Stimulated activated CD8-positive, alpha-beta memory T cell treated with anti-CD3 and anti-CD28 coated beads, Interleukin-7, amount 100 ng/mL, for 48 hours (primary cell): Measurements from ENCODE around the gene SAMD7.
A peak's percentile ranks its signal among the peaks of the same experiment; 100 is the strongest.

Source experiments
- DNase-seq, 2 donors: peaks; one replicate each; pipeline ENCODE4 v3.0.0-alpha.2; 2020; ENCODE audit warnings: low read depth in 1 of 2; ENCODE audit errors: extremely low read depth in 1 of 2

Gene SAMD7, protein sequence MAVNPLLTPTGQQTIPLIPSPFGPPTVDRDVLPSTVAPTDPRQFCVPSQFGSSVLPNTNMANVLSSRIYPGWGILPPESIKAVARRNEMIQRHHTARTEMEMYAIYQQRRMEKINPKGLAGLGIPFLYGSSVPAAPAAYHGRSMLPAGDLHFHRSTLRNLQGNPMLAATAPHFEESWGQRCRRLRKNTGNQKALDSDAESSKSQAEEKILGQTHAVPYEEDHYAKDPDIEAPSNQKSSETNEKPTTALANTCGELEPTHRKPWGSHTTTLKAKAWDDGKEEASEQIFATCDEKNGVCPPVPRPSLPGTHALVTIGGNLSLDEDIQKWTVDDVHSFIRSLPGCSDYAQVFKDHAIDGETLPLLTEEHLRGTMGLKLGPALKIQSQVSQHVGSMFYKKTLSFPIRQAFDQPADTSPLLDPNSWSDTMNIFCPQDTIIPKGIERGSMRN

DNA sequence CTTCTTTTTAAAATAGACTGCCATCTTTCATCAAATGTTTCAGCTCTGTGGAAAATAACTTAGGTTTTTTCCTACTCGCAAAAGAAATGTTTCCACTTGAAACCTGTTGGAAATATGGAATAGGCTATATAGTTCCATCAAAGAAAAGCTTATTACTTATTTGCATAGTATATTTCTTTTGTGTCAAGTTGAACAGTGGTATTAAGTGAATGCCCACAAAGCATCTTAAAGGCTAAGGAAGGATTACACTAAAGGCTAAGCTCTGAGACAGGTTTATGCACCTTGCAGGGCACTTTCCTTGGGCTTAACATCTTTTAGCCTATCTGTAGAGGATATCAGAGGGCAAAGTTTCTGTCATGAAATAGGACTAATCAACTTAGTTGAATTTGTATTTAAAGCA lies at the start of gene SAMD7:
Gene SAMD7, plus strand, starts transcription at position 301 of the 400 bp plus-strand sequence. CDS start 7,927 bp downstream, outside the sequence.
- DNase-seq, result no peak

DNA sequence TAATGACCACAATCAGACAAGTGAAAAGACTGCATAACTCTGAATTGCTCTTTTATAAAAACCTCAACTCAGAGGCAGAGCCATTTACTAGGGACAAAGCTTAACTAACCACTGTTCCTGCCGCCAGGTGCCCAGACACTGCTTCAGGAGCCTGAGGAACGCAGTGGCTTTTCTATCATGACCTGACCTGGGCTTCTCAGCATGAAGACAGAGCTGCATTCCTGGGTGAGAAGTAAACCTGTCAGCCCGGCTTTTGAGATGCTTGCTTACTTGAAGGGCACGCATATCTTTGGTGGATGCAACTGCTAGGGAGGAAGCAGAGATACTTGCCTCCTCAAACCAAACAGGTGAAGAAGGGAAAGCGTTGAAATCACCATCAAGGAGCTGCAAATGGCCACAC lies 49.5 kb upstream of the SAMD7 start:
- DNase-seq, result no peak

DNA sequence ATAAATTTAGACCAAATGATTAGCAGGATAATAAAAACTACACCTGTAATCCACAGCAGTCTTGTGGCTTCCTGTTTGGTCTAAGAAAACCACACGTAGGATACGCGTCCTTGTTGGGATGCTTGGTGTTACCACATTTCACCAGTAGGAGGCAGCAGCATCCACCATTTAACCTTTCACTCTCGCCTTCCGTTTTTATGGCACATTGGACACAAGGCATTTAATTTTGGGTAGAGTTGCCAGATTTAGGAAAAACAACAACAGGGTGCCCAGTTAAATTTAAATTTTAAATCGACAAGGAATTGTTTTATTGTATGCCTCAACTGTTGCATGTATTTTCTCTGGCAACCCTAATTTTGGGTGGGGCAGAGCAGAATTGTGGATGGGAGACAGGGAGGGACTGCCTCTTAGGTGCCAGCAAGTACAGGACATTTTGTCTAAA lies 47.9 kb upstream of the SAMD7 start:
- DNase-seq, result peak; percentile 29 to 43

DNA sequence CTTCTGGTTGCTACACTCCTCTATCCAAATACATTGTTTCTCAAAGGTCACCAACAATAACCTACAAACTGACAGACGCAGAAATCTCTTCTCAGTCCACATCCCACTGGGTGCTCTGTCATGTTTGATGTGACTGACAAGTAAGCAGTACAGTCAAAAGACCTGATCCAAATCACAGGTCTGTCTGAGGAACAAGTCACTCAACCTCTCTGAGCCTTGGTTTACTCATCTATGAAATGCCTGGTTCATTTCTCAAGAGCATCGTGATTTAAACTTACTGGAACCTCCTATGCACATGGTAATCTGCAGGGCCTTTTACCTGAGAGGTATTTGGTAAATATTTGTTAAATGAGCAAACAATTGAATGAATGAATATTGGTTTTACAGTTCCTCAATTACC lies 47.1 kb upstream of the SAMD7 start:
- DNase-seq, result no peak

DNA sequence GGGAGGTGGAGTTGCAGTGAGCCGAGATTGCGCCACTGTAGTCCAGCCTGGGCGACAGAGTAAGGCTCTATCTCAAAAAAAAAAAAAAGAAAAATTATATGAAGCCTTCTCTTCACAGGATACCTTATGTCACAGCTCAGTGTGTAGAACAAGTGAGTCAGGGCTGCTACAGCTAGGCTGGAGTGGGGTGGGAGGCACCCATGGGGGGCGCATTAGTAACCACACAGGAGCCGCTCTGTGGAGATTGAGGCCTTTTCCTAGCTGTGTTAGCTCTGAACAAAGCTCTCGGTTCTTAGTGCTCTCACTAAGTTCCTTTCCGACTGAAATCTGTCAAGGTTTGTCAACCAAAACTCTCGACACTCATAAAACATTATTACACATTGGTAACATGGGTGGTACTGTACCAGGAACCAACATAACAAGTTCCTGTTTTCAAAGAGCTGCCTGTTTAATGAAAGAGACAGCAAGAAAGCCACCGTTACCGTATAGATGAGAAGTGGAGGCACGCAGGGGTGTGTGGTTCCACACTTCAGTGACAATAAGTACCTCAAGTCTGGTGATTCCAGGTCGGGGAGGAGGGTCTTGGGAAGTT lies 46.1 kb upstream of the SAMD7 start:
- peak in 1 of 2 donors; percentile 37 for DNase-seq

DNA sequence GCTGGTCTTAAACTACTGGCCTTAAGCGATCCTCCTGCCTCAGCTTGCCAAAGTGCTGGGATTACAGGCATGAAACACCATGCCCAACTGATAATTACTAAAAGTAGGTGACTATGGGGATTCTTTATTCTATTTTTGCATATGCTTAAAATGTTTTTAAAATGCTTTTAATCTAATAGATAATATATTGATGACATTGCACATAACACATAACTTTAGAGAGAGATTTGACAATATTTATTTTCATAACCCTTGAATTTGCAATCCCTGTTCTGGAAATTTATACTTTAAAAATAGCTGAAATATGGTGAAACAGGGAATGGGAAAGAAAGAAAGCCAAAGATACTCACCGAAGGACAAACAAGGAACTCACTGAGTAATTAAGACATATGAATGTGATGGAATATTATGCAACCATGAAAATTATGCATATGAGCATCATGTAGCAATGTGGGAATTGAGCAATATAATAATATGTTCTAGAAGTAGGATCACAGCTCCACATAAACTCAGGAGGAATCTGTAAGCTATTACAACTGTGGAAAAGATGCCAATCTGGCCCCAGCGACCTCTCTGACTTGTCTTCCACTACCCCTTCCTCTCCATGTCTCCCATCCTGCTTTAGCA lies 43.7 kb upstream of the SAMD7 start:
- DNase-seq, result no peak

DNA sequence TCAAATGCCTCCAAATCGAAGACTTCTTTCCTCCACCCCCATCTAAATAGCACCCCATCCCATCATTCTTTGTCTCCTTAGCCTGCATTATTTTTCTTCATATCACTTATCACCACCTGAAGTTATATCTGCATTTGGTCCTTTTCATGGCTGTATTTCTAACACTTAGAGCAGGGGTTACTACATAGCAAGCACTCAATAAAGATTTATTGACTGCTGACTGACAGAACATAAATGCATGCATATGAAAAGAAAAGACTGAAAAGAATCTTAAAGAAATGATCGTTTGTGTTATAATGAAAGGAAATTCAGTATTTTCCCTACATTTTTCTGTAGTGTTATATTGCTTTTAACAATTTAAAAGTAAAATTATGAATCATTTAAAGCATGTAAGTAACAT lies 43.0 kb upstream of the SAMD7 start:
- DNase-seq, result no peak

DNA sequence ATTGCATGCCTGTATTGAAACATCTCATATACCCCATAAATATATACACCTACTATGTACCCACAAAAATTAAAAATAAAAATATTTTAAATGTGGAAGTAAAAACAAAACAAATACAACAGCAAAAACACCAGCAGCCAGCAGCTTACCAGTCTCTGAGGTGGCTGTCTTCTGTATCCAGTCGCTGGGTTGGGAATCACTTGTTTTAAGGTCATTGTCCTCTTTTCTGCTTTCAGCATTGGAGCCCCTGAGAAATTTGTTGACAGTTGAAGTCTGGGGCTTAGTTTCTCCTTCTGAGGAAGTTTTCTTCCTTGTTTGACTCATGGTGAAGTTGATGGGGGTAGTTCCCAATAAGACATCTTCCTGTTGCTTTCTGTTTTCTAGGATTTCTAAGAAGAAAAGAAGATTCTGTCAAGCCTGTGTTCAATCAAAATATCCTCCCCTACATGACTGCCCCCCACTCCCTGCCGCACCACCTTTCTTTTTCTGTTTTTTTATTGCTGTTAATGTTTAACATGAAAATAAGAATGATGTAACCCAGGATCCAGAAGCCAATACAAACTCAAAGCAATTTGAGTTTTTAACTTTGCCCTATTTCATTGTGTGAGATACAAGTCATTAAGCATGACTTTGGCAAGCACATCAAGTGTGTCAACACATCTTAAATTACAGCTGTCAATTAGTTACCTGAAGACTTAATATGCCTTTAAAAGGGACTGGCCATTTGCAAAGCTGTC lies 41.7 kb upstream of the SAMD7 start, which contains the start of gene LRRC31:
Gene LRRC31, minus strand, starts transcription at position 452 of the 737 bp plus-strand sequence. Its CDS starts 128 bp downstream, at position 324.
- no peak for DNase-seq

DNA sequence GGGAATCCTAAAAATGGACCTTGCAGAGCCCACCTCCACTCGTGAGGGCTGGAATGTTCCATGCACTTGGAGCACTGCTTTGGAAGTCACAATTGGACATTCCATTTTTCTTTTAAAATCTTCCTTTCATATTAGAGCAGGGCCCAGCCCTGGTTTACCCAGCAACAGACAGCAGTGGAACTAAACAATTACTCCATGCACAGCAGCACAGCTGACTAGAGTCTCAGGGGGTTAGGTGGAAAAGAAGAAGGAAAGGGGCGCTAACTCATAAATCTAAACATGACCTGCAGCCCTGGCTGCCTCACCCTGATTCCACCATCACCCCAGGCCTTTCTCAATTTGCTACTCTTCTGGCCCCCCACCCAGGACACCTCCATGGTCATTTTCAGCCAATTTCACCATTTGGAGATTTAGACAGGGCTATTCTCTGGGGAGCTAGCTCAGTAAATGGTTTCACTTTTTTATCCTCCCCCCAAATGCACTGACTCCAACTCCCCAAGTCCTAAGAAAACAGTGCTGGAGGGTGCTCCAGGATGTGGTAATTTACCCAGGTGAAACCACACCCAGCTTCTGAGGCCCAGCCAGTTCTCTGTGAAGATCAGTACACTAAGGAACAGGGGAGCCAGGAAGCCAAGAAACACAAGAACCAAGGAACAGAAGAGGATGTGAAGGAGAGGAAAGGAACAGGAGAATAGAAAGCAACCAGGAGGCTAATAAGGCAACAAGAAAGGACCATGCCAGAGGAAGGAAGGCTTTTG lies 40.1 kb upstream of the SAMD7 start:
- no peak for DNase-seq

DNA sequence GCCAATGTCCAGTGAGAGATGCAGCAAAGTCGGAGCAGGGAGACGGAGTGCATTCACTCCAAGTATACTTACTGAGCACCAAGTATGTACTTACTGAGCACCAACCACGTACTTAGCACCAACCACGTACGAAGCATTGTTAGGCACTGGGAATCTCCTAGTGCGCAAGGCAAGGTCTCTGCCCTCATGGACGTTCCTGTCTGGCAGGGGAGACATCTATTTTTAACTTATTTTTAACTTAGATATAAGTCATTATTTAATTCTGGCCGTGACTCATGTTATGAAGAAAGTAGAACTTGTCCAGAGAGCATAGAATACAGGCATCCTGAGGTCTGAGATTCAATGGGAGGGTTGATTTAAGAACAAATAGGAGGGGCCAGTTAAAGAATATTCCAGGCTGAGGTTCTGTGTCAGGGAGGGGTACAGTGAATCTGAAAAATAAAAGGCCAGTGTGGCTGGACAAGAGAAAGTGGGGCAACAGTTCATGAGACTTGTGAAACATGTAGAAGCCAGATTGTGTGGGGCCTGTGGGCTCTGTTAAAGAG lies 32.3 kb upstream of the SAMD7 start:
- DNase-seq, result no peak

DNA sequence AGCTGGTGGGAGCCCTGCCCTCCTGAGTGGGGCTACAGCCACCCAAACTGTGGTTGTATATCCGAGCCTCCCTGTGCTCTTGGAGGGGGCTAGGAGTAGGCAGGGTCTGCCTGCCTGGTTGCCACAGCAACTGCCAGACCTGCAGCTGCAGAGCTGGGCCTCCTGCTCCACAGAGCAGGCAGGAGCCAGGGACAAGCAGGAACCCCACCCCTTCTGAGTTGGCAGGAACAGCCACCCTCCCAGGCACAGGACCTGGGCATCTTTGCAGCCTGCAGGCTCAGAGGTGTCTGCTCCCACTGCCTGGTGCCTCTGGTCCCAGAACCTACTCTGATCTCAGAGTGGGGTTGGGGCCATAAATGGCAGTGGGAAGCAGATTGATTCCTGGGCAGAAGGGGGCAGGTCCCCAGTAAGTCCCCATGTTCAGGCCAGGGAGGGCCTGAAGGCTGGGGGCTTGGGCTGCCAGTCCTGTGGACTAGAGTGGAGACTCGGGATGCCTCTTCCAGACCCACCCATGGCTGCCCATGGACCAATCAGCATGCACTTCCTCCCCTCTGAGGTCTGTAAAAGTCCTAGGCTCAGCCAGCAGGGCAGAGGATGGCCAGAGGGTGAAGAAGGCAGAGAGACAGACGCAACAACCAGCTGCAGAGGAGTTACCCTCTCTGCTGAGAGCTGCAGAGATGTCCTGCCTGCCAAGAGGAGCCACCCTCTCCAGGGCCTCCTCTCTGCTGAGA lies 31.4 kb upstream of the SAMD7 start:
- DNase-seq, result no peak

DNA sequence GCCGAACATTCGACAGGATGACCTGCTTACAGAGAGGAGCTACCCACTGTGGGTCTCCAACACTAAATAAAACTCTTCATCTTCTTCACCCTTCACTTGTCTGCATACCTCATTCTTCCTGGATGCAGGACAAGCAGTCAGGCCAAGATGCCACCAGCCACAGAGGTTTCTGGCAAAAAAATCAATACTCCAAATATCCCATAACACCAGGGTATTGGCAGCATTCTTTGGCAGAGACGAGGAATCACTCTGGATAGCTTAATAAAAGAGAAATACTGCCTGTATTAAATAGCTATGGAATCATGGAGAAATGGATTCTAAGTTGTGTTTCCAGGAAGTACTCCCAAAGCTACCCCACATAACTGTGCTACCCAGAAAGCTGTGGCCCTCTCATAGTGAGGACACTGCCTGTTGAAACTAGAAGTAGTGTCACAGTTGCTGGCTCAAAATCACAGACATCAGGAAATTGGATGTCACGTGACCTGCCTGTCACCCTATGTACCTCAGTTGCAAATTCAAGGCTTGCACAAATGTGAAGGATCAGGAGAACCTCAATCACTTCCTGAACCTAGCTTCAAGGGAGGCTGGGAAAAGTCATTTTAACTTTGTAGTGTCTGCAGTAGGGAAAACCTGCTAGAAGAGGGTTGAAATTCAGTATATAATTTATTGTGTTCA lies 30.7 kb upstream of the SAMD7 start:
- DNase-seq, result no peak

DNA sequence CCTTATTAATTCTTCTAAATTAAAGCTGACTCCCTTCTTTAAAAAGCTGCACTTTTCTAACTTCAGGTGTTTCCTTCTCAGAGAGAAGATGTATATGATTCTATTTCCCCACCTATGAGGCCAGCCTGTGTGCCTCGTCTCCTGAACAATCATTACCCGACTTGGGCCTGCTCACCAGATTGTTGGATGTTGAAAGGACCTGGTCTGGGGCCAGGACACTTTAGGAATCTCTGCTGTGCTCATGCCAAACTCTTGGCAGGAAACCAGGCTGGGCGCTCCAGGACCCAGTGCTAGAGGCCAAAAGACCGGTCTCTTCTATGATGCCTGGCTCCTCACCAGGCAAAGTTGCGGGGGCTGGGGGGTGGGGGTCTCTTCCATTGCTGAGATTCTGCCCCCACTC lies 24.7 kb upstream of the SAMD7 start:
- no peak for DNase-seq

DNA sequence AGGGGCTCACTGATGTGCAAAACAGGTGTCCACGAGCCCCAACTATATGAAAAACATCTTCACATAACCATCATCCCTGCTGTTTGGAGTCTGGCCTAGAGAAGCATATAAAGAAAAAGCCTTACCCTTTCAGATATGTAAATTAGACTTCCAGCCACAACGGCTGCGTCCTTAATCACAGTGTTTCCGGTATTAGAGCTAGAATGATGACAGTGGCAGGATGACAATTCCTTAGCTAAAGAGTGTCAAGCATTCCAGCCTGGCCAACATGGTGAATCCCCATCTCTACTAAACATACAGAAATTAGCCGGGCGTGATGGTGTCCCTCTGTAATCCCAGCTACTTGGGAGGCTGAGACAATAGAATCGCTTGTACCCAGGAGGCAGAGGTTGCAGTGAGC lies 19.5 kb upstream of the SAMD7 start:
- no peak for DNase-seq

DNA sequence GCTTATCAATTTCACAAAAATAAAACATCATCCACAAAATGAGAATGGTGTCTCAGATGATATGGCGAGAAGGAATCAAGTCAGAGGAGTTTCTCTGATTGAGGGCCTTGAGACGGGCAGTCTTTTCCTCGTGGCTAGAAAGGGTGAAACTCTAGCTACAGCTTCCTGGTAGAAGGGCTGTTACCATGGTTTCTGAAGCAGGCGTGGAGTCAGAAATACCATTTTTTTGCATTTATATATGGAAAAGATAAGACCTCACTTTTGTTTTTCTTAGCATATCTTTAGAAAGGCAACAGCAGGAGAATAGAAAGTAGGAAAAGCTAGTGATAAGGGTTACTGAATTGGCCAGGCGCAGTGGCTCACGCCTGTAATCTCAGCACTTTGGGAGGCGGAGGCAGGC lies 17.3 kb upstream of the SAMD7 start:
- DNase-seq, result no peak

DNA sequence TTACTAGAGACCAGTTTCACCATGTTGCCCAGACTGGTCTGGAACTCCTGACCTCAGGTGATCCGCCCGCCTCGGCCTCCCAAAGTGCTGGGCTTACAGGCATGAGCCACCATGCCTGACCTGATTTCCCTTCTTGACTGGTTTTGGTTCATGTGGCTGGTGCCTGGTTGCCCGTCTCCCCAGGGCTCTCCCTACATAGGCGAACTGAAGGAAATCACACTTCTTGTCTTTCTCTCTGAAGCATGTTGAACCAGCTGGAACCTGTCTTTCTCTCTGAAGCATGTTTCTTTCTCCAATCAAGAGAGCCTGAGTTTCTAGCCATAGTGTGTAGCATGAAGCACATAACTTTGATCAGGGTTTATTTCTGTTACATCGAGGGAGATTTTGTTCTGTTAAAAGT lies 16.3 kb upstream of the SAMD7 start:
- no peak for DNase-seq

DNA sequence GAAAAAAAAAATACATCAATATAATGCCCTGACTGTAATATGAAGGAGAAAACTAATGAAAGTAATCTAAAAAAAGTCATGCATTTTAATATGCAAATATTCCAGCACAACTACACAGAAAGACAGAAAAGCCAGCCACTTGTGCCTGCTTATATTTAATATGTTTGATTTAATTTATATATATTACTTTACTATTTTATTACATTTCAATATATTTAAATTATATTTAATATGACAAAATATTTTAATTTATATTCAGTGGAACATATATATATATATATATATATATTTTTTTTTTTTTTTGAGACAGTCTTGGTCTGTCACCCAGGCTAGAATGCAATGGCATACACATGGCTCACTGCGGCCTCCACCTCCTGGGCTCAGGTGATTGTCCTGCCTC lies 14.1 kb upstream of the SAMD7 start:
- DNase-seq, result no peak

DNA sequence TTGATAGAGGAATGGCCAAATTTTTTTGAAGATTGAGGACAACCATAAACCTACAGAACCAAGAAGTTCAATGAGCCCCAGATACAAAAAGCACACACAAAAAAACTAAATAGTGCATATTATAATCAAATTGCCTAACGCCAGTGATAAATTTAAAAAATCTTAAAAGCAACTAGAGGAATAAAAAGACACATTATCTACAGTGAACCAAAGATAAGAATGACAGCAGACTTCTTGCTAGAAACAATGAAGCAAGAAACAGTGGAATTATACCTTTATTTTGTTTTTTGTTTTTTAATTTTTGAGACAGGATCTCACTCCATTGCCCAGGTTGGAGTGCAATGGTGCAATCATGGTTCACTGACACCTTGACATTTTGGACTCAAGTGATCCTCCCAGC lies 9.9 kb upstream of the SAMD7 start:
- no peak for DNase-seq

DNA sequence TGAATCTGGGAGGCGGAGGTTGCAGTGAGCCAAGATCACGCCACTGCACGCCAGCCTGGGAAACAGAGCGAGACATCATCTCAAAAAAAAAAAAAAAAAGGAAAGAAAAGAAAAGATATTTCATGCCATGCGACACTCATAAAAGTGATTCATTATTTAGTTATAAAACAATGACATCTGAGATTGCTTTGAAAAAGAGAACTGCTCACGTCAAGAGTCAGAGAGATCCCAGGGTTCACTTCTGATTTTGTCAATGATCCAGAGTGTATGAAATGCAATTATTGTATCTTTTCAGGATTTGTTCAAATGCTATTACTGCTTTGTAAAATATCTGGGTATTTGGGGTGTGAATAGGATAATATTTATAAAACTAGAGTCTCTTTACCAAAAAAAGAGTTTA lies 6.0 kb upstream of the SAMD7 start:
- no peak for DNase-seq
